Mesenchymal stem cell (in vitro differentiated cells and primary cell): ENCODE data around the gene ATP10A. TPM values are rescaled to one million over a fixed set of nuclear protein-coding genes. Genes with fewer than 3 reads are reported as not detected.

Experiments
- DNase-seq: peaks from one replicate; pipeline ENCODE4 v3.0.0-alpha.2; 2013
- H2AFZ ChIP-seq: one replicate; pipeline ENCODE4 v1.6.1; 2013; ENCODE audit warnings: low read depth, mild to moderate bottlenecking, control low read depth, inconsistent platforms, low read length, moderate library complexity
- H2AK5ac ChIP-seq: 2 replicates; pipeline ENCODE4 v1.6.1; 2013; ENCODE audit warnings: low read length, moderate library complexity, mild to moderate bottlenecking, inconsistent platforms; ENCODE audit not compliant: severe bottlenecking
- H2BK120ac ChIP-seq: one replicate; pipeline ENCODE4 v1.6.1; 2013; ENCODE audit warnings: low read depth, mild to moderate bottlenecking, inconsistent platforms, low read length, moderate library complexity
- H2BK12ac ChIP-seq, 2 experiments: one replicate each; pipeline ENCODE4 v1.6.1; 2013; ENCODE audit warnings: inconsistent platforms in 2 of 2, low read length in 2 of 2, mild to moderate bottlenecking in 2 of 2, moderate library complexity in 2 of 2, control low read depth in 1 of 2
- H2BK15ac ChIP-seq: one replicate; pipeline ENCODE4 v1.6.1; 2013; ENCODE audit warnings: mild to moderate bottlenecking, low read depth, inconsistent platforms; ENCODE audit not compliant: poor library complexity, severe bottlenecking
- H2BK5ac ChIP-seq: 2 replicates; pipeline ENCODE4 v1.6.1; 2013; ENCODE audit warnings: low read depth, mild to moderate bottlenecking, low read length, control low read depth, inconsistent platforms; ENCODE audit not compliant: poor library complexity, severe bottlenecking
- H3K14ac ChIP-seq, 2 experiments: one replicate each; pipeline ENCODE4 v1.6.1; 2013; ENCODE audit warnings: inconsistent platforms in 2 of 2, low read length in 2 of 2, control low read depth in 1 of 2, mild to moderate bottlenecking in 1 of 2, moderate library complexity in 1 of 2
- H3K18ac ChIP-seq, 2 experiments: one replicate each; pipeline ENCODE4 v1.6.1; 2013; ENCODE audit warnings: inconsistent platforms in 2 of 2, low read length in 2 of 2, control low read depth in 1 of 2, low read depth in 1 of 2, mild to moderate bottlenecking in 1 of 2
- H3K23ac ChIP-seq, 2 experiments: one replicate each; pipeline ENCODE4 v1.6.1; 2013; ENCODE audit warnings: inconsistent platforms in 2 of 2, low read length in 2 of 2, mild to moderate bottlenecking in 2 of 2, moderate library complexity in 2 of 2, control low read depth in 1 of 2
- H3K27ac ChIP-seq: 2 replicates; pipeline ENCODE4 v1.5.1; 2013; ENCODE audit warnings: mild to moderate bottlenecking, moderate library complexity, low read length, control low read depth, inconsistent platforms; ENCODE audit not compliant: poor library complexity, severe bottlenecking
- H3K27me3 ChIP-seq, 2 experiments: 2 replicates each; pipeline versions ENCODE4 v1.6.1 to v1.7.0; 2013; ENCODE audit warnings: low read length in 2 of 2, mild to moderate bottlenecking in 2 of 2, moderate library complexity in 2 of 2, control low read depth in 1 of 2, inconsistent platforms in 1 of 2; ENCODE audit not compliant: control insufficient read depth in 1 of 2, insufficient read depth in 1 of 2
- H3K36me3 ChIP-seq, 2 experiments: 2 replicates each; pipeline versions ENCODE4 v1.6.1 to v1.7.0; 2013; ENCODE audit warnings: low read length in 2 of 2, control low read depth in 1 of 2, inconsistent platforms in 1 of 2, low read depth in 1 of 2, mild to moderate bottlenecking in 1 of 2; ENCODE audit not compliant: insufficient read depth in 2 of 2, control insufficient read depth in 1 of 2
- H3K4ac ChIP-seq, 2 experiments: one replicate each; pipeline ENCODE4 v1.6.1; 2013; ENCODE audit warnings: inconsistent platforms in 2 of 2, low read length in 2 of 2, mild to moderate bottlenecking in 2 of 2, moderate library complexity in 2 of 2, control low read depth in 1 of 2, low read depth in 1 of 2
- H3K4me1 ChIP-seq: 2 replicates; pipeline ENCODE4 v1.6.1; 2013; ENCODE audit warnings: low read depth, low read length, control low read depth; ENCODE audit not compliant: control insufficient read depth, insufficient read depth
- H3K4me2 ChIP-seq: 2 replicates; pipeline ENCODE4 v1.6.1; 2013; ENCODE audit warnings: low read length, mild to moderate bottlenecking, inconsistent platforms; ENCODE audit not compliant: poor library complexity, severe bottlenecking
- H3K4me3 ChIP-seq, 2 experiments: 2 replicates each; pipeline versions ENCODE4 v1.5.1 to v1.7.0; 2013; ENCODE audit warnings: low read length in 2 of 2, mild to moderate bottlenecking in 2 of 2, control low read depth in 1 of 2, low read depth in 1 of 2; ENCODE audit not compliant: insufficient read depth in 1 of 2
- H3K79me1 ChIP-seq: replicated peaks from 2 replicates; pipeline ENCODE4 v1.6.1; 2013; ENCODE audit warnings: mild to moderate bottlenecking, control low read depth, low read length, inconsistent platforms; ENCODE audit not compliant: poor library complexity, severe bottlenecking
- H3K9ac ChIP-seq: 2 replicates; pipeline ENCODE4 v1.7.0; 2013; ENCODE audit warnings: mild to moderate bottlenecking, low read length, moderate library complexity
- H3K9me3 ChIP-seq: 2 replicates; pipeline ENCODE4 v1.7.0; 2013; ENCODE audit warnings: mild to moderate bottlenecking, low read length; ENCODE audit not compliant: control insufficient read depth
- H4K8ac ChIP-seq: one replicate; pipeline ENCODE4 v1.6.1; 2013; ENCODE audit warnings: inconsistent platforms, mild to moderate bottlenecking, low read length, moderate library complexity
- H4K91ac ChIP-seq: one replicate; pipeline ENCODE4 v1.6.1; 2013; ENCODE audit warnings: mild to moderate bottlenecking, low read length, inconsistent platforms
- WGBS: methylation state at CpG from one replicate; pipeline ENCODE4 v1.1.7; 2013; ENCODE audit warnings: mixed read lengths; 5-methylcytosine and 5-hydroxymethylcytosine counted together
- polyA plus RNA-seq, 2 experiments: library from polyadenylated mRNA; stranded (reverse); fragments of 200-250 nt; gene quantifications; one replicate each; pipeline ENCODE4 v1.2.3, GENCODE V29; 2013

ATP10A gene, protein sequence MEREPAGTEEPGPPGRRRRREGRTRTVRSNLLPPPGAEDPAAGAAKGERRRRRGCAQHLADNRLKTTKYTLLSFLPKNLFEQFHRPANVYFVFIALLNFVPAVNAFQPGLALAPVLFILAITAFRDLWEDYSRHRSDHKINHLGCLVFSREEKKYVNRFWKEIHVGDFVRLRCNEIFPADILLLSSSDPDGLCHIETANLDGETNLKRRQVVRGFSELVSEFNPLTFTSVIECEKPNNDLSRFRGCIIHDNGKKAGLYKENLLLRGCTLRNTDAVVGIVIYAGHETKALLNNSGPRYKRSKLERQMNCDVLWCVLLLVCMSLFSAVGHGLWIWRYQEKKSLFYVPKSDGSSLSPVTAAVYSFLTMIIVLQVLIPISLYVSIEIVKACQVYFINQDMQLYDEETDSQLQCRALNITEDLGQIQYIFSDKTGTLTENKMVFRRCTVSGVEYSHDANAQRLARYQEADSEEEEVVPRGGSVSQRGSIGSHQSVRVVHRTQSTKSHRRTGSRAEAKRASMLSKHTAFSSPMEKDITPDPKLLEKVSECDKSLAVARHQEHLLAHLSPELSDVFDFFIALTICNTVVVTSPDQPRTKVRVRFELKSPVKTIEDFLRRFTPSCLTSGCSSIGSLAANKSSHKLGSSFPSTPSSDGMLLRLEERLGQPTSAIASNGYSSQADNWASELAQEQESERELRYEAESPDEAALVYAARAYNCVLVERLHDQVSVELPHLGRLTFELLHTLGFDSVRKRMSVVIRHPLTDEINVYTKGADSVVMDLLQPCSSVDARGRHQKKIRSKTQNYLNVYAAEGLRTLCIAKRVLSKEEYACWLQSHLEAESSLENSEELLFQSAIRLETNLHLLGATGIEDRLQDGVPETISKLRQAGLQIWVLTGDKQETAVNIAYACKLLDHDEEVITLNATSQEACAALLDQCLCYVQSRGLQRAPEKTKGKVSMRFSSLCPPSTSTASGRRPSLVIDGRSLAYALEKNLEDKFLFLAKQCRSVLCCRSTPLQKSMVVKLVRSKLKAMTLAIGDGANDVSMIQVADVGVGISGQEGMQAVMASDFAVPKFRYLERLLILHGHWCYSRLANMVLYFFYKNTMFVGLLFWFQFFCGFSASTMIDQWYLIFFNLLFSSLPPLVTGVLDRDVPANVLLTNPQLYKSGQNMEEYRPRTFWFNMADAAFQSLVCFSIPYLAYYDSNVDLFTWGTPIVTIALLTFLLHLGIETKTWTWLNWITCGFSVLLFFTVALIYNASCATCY (N-terminal part only)
- 0.04 TPM for polyA plus RNA-seq (2013, experiment 1 of 2)
- 0.03 TPM for polyA plus RNA-seq (2013, experiment 2 of 2)

DNA sequence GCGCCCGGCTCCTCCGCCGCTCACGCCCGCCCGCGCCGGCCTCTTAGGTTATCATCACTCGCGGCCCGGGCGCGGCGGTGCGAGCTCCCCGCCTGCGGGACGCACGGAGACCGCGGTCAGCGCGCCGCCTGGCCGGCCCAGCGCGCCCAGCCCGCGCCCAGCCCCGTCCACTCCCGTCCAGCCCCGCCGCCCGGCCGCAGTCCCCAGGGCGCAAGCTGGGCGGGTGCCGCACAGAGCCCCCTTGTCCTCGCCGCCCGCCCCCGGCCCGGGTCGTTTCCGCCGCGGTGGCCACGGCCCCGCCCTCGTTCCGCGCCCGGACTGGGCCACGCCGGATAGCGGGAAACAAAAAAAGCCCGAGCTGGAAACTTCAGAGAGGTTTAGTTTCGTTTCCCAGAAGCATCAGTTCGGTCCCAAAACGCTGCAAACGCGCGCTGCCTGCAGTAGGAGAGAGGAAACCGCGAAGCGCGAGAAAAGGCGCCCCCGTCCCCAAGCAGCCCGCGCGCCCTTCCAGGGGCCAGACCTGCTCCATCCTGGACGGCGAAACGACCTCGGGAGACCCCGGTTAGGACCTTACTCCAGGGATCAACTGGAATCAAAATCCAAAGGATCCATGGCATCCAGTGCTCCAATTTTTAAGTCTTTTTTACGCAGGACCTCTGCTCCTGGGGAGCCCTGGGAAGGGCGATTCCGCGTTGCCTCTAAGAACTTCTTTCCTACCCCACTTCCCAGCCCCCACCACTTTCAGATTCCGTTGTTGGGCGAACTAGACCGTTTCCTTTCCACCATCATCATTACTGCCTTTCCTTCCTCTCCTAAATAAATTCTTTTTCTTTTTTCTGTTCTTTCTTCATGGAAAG lies at the start of gene ATP10A:
Gene ATP10A, minus strand, starts transcription at position 217 of the 857 bp plus-strand sequence. CDS start 231 bp downstream, outside the sequence.
- Histone ChIP-seq H2BK5ac (no peak within 1 kb of the TSS), H2AFZ (no peak within 1 kb of the TSS), H3K4me1 (peaks cover 39% of the 10 kb centered on the region), H2BK12ac (no peak within 1 kb of the TSS), H3K14ac (no peak within 1 kb of the TSS), H3K27ac (peak within 1 kb of the TSS; percentile 31), H3K18ac (no peak within 1 kb of the TSS), H3K4me3 (peak within 1 kb of the TSS; percentile 76 to 80), H2BK120ac (no peak within 1 kb of the TSS), H2BK15ac (no peak within 1 kb of the TSS), H3K4me2 (peak within 1 kb of the TSS; percentile 92), H4K8ac (no peak within 1 kb of the TSS), H4K91ac (no peak within 1 kb of the TSS), H3K9ac (peak within 1 kb of the TSS; percentile 67), H2AK5ac (peak within 1 kb of the TSS; percentile 14), H3K27me3 (peaks cover 0 to 11% of the 10 kb centered on the region in 2 experiments), H3K23ac (no peak within 1 kb of the TSS), H3K4ac (no peak within 1 kb of the TSS), H3K36me3 (peaks cover 0 to 4% of the 10 kb centered on the region in 2 experiments), H3K79me1 (peaks cover 10% of the 10 kb centered on the region), H3K9me3 (no peaks in the 10 kb centered on the region)
- 2% methylated on average over 79 of the region's 85 CpGs for WGBS
- peak; percentile 8 for DNase-seq

DNA sequence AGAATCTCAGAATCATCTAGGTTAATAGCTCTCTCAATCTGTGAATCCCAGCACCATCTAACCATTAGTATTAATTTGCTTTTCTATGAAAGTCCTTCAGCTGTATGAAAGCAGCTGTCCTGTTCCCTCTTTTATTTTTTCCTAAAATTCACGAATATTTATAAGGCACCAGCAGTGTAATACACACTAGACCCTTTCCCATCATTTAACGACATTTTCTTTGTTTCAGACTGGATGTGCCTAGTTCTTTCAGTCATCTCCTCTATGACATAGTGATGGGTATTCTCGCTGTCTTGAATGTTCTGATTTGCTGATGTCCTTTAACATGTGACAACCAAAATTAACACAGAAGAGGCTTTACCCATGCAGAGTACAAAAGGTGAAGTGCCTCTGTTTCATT lies 48.9 kb upstream of the ATP10A start:
- H3K27ac ChIP-seq: no peak overlapping the region
- no peak for DNase-seq
- 53% methylated on average over 3 of the region's 3 CpGs for WGBS
- no peak overlapping the region for H3K18ac ChIP-seq
- no peaks in the 10 kb centered on the region for H3K79me1 ChIP-seq
- H3K4me1 ChIP-seq: no peaks in the 10 kb centered on the region
- H3K9ac ChIP-seq: no peak overlapping the region
- no peak overlapping the region for H4K91ac ChIP-seq
- H2BK5ac ChIP-seq: no peak overlapping the region
- H2AK5ac ChIP-seq: no peak overlapping the region
- no peak overlapping the region for H3K14ac ChIP-seq
- no peaks in the 10 kb centered on the region for H3K36me3 ChIP-seq
- no peak overlapping the region for H3K4ac ChIP-seq
- H3K9me3 ChIP-seq: peaks cover 9% of the 10 kb centered on the region
- H4K8ac ChIP-seq: no peak overlapping the region
- no peak overlapping the region for H2BK15ac ChIP-seq
- H2AFZ ChIP-seq: no peak overlapping the region
- no peak overlapping the region for H2BK120ac ChIP-seq
- no peak overlapping the region for H3K23ac ChIP-seq
- no peak overlapping the region for H2BK12ac ChIP-seq
- H3K4me3 ChIP-seq: no peak overlapping the region
- H3K27me3 ChIP-seq: peaks cover 0 to 4% of the 10 kb centered on the region in 2 experiments
- H3K4me2 ChIP-seq: no peak overlapping the region

DNA sequence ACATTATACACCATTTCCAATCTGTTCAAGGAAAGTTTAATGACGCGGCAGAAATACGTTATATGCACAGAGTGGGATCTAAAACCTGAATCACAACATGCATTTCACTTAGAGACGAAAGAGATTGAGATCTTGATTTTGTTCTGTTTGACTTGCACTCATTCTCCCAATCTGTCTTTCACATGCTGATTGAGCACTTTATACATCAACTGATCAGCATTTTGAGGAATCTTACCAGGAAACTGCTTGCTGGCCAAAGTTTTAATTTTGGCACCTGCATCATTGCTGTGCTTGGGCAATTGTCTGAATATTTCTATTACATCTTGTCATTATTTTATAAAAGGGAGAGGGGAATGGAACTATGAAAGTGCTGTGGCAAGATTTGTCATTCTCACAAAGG lies 47.7 kb upstream of the ATP10A start:
- H3K9ac ChIP-seq: no peak overlapping the region
- H3K27me3 ChIP-seq: peaks cover 0 to 4% of the 10 kb centered on the region in 2 experiments
- no peak overlapping the region for H2BK5ac ChIP-seq
- H3K27ac ChIP-seq: no peak overlapping the region
- no peaks in the 10 kb centered on the region for H3K4me1 ChIP-seq
- H3K36me3 ChIP-seq: no peaks in the 10 kb centered on the region
- no peak overlapping the region for H3K18ac ChIP-seq
- no peak overlapping the region for H4K91ac ChIP-seq
- no peak overlapping the region for H2AK5ac ChIP-seq
- no peak overlapping the region for H2BK120ac ChIP-seq
- no peaks in the 10 kb centered on the region for H3K79me1 ChIP-seq
- H3K9me3 ChIP-seq: peaks cover 9% of the 10 kb centered on the region
- no peak overlapping the region for H3K4ac ChIP-seq
- 82% methylated on average over 4 of the region's 4 CpGs for WGBS
- H2BK15ac ChIP-seq: no peak overlapping the region
- no peak overlapping the region for H2BK12ac ChIP-seq
- no peak overlapping the region for H3K4me3 ChIP-seq
- no peak overlapping the region for H3K23ac ChIP-seq
- no peak overlapping the region for H4K8ac ChIP-seq
- H2AFZ ChIP-seq: no peak overlapping the region
- no peak overlapping the region for H3K14ac ChIP-seq
- no peak for DNase-seq
- no peak overlapping the region for H3K4me2 ChIP-seq
